NOMO-1 treated with DMSO at 0.1 percent for 48 hours (cell line): ENCODE measurements around the gene FBLN7.

Experiments used
- DNase-seq: peaks from one replicate; lab custom pipeline; 2025; ENCODE audit not compliant: unreplicated experiment; lab: John Stamatoyannopoulos, UW

FBLN7 gene

DNA sequence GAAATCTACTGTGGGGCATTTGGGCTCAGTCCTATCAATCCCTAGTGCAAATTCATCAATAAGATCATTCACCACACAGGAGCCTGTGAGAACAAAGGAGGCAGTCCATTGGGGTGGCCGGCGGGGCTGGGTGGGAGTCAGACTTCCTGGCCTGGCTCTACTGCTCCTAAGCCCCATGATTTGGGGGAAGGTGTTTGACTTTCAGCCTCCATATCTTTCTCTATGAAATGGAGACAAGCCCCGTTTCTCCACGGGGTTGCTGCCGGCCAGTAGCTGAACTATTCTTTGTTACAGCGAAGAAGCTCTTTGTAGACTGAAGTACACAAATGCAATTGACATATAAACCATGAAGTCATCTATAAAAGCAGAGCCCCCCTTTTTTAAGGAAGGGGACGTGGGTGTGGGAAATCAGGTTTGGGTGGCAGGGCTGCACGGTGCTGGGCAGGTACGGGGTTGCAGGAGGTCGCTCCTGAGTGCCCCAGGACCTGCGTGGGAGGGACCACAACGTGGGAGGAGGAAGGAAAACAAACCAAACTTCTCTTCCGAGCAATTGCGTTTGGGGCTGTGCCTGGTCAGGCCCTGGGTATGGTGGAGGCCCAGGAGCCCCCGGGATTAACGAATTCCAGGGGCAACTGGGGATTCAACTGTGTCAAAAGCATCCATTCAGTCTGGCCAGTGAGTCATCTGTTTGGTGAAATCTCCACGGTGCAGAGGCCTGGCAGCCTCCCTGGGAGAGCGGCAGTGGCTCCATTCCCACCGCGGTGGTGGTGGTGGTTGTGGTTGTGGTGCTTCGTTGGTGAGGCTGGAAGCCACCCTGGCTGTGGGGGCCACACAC, 18.2 kb downstream of the FBLN7 start:
- no peak for DNase-seq

DNA sequence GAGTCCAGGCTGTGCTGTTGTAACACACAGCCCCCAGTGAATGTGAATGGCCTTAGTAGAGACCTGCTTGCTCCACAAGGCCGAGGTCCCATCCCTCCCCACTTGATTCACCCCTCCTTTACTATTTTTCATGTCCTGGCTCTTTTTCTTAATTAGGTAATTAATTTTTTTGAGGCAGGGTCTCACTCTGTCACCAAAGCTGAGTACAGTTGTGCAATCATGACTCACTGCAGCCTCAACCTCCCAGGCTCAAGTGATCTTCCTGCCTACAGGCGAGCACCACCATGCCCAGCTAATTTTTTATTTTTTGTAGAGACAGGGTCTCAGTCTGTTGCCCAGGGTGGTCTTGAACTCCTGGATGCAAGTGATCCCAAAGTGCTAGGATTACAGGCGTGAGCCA, 19.3 kb downstream of the FBLN7 start:
- DNase-seq = no peak

DNA sequence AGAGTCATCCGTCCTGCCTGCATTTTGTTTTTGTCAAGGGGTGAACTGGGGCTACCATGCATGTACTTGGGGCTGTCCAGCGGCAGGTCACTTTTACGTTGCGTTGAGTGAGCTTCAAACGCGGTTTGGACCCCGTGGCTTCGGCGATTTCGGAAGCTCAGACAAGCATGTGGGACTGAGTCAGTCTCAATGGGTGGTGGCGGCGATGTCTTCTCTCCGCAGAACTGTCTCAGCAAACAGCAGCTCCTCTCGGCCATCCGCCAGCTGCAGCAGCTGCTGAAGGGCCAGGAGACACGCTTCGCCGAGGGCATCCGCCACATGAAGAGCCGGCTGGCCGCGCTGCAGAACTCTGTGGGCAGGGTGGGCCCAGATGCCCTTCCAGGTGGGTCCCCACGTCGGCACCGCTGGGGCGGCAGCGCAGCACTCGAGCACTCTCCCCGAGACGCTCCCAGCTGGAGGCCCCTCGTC, 21.3 kb downstream of the FBLN7 start:
- DNase-seq = no peak

DNA sequence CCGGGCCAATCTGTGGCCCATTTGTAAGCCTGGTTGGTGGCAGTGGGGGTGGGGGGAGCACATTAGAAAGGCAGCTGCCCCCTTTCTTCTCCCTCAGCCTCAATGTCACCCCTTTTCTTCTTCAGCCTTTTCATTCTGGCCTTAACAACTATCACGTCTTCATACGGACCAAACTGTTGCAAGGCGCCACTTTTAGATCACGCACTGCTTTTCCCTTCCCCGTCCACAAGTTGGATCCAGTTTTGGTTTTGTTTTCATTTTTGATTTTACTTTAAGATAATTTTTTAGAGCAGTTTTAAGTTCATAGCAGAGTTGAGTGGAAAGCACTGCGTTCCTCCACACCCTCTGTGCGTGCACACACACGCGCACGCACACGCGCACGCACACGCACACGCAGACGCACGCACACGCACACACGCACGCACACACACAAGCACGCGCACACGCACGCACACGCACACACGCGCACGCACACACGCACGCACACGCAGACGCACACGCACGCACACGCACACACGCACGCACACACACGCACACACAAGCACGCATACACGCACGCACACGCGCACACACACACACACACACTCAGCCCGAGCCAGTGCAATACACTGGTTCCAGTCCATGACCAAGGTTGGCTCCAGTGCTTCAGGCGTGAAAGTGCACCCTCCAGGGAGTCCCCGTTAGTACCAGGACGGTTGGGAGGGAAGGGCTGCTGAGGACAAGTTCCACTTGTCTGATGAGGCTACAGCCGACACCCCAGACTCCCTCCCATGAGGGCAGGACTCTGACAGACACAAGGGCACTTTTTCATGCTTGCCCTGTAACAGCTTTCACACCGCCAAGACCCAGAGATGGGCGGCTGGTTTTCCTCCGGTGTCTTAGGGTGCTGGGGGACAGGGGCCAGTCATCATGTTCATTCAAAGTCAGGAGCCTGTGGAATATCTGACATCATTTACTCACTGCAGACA, 22.4 kb downstream of the FBLN7 start:
- no peak for DNase-seq

DNA sequence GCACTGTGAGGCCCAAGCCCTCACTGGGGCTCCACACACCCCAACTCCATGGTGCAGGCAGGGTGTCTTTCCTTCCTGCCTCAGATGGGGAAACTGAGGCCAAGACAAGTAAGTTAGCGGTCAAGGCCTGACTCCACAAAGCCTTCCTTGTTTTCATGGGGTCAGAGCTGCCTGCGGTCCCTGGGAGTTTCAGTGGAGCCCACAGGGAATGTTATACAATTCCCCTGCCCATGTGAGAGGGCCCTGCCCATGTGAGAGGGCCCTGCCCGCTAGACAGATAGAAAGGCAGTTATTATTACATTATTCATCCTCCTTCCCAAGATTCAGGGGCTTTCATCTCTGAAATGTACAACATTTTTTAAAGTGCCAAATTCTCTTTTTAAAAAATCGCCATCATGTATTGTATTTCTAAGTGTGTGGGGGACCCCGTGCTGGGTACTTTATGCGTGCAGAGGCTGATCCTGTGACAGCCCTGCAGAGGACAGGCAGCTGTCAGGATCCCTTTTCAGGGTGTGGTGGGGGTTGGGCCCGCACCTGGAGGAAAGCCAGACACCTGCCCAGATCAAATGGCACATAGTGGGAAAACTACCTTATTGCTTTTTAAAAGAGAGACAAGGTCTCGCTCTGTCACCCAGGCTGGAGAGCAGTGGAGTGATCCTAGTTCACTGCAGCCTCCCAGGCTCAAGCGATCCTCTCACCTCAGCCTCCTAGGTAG, 23.4 kb downstream of the FBLN7 start:
- DNase-seq = no peak

DNA sequence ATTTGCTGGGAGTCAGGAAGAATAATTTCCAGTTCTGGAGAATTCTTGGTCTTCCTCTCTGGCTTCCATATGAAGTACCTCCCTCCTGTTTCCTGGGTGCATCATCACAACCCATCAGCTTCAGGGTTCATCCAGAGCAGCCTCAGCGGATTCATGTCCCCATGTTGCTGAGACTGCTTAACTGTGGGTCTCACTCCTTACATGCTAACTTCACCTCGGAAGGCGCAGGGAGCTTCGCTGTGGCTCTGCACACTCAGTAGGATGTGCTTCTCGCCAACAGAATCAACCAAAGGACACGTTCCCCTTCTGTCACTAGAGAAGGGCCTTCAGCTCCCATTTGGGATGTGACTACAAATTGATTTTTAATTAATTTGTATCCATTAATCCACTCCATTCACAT, 24.2 kb downstream of the FBLN7 start:
- DNase-seq = no peak

DNA sequence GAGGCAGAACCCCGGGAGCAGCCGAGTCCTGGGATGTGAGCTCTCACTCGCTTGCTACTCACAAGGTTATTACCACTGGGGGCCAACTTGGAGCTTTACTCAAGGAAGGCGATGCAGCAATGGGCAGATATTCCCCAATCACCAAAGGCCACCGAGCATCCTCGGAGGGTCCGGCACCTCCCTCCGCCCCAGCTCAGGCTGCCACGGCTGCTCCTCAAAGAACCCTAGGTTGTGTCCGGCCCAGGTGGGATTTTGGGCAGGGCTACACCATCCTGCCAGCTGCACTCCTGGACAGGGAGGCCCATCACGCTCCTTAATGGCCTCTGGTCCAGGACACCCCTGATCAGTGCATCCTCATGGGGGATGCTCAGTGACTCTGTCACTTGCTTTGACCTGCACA, 24.8 kb downstream of the FBLN7 start:
- no peak for DNase-seq

DNA sequence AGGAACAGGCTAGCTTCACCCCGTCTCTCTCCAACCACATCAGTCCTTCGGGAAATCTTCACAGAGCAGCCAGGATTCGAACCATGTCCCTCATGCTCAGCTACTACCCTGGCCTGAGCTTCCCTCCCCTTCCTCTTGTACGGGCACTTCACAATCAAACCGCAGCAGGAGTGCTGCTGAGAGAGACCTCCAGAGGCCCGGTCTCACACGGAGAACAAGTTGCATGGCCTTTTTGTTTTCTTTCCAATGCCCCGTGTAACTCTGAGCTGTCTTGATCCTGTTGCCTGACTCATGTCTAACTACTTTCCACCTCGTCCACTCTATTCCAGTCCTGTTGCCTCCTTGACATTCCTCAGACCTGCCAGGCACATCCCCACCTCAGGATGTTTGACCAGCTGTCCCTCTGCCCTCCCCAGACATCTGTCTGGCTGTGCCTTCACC, 25.4 kb downstream of the FBLN7 start:
- no peak for DNase-seq

DNA sequence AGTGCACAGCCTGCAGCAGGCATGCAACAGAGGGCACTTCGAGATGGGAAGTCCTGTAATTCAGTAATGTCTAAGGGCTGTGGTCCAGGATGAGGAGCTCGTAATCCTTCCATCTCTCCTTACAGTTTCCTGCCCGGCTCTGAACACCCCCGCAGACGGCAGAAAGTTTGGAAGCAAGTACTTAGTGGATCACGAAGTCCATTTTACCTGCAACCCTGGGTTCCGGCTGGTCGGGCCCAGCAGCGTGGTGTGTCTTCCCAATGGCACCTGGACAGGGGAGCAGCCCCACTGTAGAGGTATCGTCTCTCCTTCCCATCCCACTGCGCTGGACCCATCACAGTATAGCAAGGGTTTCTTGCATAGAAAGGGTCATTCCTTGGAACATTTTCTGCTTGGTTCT, 26.7 kb downstream of the FBLN7 start:
- no peak for DNase-seq

DNA sequence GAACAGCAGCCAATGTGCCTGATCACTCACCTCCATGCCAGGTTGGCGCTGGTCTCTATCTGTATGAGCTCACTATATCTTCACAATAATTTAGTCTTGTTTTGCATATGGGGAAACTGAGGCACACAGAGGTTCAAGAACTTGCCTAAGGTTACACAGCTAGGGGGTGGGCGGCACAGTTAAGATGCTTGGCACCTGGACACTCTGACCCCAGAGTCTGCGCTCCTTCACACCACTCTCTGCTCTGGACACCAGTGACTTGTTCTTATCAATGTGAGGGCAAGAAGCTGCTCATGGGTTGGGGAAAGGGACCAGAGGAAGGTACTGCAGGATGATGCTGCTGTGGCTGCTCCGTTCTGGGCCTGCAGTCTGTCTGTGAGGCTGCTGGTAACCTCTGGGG, 27.1 kb downstream of the FBLN7 start:
- DNase-seq = no peak

DNA sequence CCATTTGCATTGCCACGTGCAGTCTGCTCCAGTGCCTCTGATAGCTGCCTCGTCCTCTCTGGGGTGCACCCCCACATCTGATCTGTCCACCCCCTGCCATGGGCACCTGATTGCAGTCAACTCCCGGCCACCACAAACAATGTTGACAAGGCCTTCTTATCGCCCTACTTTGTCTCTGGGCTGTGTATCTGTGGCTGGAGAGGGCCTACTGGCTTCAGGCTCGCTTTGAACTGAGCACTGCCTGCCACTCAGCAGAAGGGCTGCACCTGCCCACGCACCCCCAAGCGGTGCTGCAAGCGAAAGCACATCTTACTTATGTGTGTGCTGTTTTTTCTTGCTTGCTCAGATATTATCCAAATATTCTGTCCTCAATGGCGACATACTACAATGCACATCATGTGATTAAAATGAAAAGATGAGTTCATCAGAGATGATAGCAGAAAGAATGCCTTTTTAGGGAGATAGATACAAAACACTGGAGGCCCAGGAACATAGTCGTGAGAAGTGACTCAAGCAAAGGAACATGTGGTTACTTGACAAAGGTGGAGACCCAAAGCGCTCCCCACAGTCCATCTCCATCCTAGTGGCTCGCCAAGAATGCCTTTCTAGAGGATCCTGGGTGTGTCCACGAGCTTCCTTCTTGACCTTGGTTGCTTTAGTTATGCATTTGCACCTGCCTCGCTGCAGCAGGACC, 28.8 kb downstream of the FBLN7 start:
- DNase-seq = no peak

DNA sequence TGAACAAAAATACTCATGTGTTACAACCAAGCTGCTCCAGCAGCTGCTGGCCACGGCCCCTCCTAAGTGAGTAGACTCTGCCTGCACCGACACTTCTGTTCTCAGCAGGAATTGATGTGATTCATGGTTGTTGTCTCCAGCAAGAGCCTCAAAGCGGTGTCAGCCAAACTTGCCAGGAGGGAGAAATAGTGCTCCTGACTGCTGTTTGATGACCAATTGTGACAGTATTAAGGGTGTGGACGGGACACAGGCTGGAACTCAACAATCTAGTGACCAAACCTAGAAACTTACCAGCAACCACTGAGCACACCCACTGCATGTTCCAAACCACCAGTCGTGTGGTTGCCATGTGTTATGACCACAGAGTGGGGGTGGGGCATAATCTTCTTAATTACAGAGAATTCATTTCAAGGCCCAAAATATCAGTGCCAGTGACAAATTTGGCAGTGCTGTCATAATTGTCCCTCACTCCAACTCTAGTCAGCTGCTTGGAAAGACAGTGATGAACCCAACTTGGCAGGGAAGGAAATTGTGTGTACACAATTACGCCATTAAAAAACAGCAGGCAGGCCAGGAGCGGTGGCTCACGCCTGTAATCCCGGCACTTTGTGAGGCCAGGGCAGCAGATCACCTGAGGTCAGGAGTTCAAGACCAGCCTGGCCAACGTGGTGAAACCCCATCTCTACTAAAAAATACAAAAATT, 30.4 kb downstream of the FBLN7 start:
- no peak for DNase-seq

DNA sequence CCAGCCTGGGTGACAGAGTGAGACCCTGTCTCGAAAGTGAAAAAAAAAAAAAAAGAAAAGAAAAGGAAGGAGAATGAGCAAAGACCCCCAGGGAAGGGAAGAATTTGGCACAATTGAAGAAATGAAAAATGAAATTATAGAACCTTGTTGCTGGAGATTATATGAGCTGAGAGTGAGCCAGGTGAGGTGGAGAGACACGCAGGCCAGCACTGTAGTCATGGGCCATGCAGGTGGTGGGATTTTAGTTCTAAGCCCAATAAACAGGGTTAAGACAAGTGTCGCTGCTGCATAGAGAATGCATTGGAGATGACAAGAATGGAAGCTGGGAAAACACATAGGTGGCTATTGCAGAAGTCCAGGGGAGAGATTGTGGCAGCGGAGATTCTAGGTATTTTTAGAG, 32.3 kb downstream of the FBLN7 start:
- DNase-seq = no peak

DNA sequence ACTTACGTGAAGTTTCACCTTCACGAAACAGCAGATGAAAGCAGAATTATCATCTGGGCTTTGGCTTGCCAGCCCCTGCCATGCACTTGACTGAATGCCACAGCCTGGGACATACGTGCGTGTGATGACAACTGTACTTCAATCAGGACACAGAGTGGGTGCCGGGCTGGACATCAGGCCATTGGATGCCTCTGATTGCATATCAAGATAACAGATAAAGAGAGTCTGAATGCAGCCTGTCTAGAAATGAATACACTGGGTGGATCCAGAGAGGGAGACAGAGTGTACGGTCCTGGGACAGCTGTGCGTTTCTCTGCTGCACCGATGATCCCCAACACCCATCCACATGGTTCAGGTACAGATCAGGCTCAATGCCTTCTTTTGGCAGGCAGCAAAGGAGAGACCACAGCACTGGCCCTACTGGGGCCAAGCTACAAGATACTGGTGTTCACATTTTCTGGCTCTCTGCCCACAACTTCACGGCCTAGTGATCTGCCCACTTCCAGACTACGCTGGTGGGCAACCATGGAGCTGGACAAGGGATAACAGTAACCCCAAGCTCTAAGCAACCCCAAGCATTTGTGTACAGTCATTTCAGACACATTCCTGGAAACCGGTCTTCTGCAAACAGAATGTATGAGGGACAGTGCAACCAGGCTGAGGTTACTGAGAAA, 35.6 kb downstream of the FBLN7 start:
- DNase-seq = no peak

DNA sequence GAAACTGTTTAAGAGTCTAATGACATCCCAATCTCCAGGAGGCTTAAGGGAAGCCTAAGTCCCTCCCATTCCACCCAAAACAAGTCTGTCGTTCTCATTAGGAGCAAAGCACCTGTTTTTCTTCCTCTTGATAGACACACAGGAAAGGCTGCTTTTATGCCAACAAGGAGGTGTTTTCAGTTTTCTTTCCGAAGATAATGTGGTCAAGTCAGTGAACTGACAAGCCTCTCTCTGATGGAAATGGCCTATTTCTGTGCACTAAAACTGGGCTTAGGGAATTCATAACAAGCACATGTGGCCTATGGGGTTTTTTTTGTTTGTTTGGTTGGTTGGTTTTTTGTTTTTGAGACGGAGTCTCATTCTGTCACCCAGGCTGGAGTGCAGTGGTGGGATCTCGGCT, 36.2 kb downstream of the FBLN7 start:
- DNase-seq = no peak

DNA sequence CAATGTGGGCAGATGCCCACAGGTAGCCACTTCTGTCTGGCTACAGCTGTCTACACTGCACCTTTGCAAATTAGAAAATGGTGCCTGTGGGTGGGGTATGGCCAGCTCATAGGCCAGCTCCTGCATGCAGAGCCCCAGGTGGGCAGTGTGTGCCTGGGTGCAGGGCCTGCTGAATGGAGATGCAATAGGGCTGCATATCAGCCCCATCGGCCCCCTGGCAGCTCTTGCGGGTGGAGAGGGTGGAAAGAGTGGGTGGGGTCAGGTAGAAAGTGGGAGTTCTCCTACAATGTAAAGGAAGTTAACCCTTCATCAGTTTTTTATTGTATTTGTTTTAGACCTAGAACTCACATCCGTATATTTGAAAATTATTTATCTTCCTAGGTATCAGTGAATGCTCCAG, 37.1 kb downstream of the FBLN7 start:
- no peak for DNase-seq

DNA sequence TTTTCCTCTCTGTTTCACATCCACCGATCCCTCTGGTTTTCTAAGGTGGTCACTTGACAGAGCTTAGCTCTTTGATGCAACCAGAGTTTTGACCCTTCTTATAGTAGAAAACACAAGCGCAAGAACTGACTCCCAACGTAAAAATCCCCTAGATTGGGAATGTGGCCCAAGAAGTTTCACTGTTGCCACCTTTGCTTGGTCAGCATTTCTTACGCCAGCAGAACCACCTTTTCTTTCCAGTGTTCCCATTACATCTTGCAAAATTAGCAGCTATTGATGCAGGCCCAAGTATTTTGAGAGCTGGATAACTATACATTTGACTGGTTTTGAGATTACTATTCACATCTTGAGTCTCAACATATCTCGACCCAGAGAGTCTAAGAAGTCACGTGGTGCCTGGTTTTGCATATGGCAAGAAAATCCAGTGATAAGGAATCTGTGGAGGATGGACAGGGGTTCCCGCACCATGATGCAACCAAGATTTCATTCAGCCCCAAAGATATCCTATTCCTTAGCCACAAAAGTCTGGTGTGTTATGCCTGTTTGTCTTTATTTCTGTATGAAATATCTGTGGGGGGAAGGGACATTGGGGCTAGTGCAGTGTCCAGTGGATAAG, 37.9 kb downstream of the FBLN7 start:
- DNase-seq = no peak

DNA sequence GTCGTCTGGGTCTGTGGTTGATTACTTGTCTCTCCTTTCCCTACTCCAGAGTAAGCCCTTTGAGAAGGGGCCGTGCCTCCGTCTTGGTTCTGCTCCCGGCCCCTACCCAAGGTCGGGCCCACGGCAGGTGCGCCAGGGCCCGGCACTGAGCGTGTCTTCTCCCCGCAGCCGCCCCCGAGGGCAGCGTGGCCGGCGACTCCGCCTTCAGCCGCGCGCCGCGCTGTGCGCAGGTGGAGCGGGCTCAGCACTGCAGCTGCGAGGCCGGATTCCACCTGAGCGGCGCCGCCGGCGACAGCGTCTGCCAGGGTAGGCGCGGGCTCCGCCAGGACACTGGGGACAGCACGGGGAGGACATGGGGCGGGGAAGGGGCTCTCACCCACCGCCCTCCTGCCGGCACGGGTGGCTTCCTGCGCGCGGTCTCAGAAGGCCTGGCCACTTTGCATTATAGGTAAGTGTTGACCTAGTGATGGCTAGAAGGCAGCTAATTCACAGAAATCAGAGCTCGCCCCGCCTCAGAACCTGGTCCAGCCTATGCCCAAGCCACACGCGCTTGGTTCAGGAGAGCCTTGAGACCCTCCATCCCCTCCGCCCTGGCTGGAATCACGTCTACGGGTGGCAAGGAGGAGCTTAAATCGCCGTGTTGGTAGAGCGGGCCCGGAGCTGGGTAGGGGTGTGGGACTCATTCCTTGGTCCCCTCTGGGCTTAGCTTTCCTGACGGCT, 43.5 kb downstream of the FBLN7 start:
- DNase-seq = no peak
